IPS-15b (cell line): ENCODE results near the gene CEP112.
"Not testable (repeated sequence)": the region's sequence is repeated elsewhere in the genome, so short reads cannot be mapped to it uniquely, and the experiment has no call there.

Source experiments
- H3K27me3 ChIP-seq: one replicate; pipeline ENCODE4 v1.6.1; 2013; ENCODE audit warnings: low read length; ENCODE audit not compliant: control insufficient read depth, insufficient read depth
- H3K36me3 ChIP-seq: one replicate; pipeline ENCODE4 v1.6.1; 2013; ENCODE audit warnings: low read length; ENCODE audit not compliant: control insufficient read depth, insufficient read depth
- H3K4me1 ChIP-seq: one replicate; pipeline ENCODE4 v1.6.1; 2013; ENCODE audit warnings: mild to moderate bottlenecking, low read length; ENCODE audit not compliant: control insufficient read depth, insufficient read depth
- H3K4me3 ChIP-seq: one replicate; pipeline ENCODE4 v1.5.1; 2013; ENCODE audit warnings: low read depth, low read length
- H3K9ac ChIP-seq: one replicate; pipeline ENCODE4 v1.6.1; 2013; ENCODE audit warnings: low read depth, mild to moderate bottlenecking, low read length
- H3K9me3 ChIP-seq: one replicate; pipeline ENCODE4 v1.6.1; 2013; ENCODE audit warnings: mild to moderate bottlenecking, low read length; ENCODE audit not compliant: control insufficient read depth, insufficient read depth

Gene CEP112

DNA sequence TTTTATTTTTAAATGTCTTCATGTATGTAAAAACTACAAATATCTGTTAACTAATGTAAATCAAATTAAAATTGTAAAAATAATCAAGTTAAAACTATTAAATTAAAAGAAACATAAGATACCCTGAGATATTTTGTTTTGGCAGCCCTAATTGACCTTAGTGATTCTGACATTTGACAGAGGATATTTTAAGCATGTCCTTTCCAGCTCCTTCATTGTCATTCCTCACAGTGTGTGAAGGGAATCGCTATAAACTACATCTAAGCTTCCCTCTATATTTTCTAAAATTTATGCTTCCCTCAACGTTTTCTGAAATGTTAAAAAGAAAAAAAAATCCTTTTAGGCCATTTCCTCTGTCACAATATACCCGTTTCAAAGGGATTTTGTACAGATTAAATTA, 20.2 kb downstream of the CEP112 start:
- Histone ChIP-seq H3K36me3 (no peaks in the 10 kb centered on the region), H3K27me3 (no peaks in the 10 kb centered on the region), H3K4me3 (no peak overlapping the region), H3K9me3 (no peaks in the 10 kb centered on the region), H3K9ac (no peak overlapping the region), H3K4me1 (no peaks in the 10 kb centered on the region)

- Histone ChIP-seq H3K9me3 (no peaks in the 10 kb centered on the region), H3K27me3 (no peaks in the 10 kb centered on the region), H3K4me3 (no peak overlapping the region), H3K36me3 (no peaks in the 10 kb centered on the region), H3K9ac (no peak overlapping the region), H3K4me1 (no peaks in the 10 kb centered on the region)
These were observed 20.8 kb downstream of the CEP112 start for GRCh38 chr17:66171172-66171571.

- no peaks in the 10 kb centered on the region for H3K4me1 ChIP-seq
- no peaks in the 10 kb centered on the region for H3K36me3 ChIP-seq
- no peak overlapping the region for H3K9ac ChIP-seq
- H3K9me3 ChIP-seq = no peaks in the 10 kb centered on the region
- H3K27me3 ChIP-seq = no peaks in the 10 kb centered on the region
- no peak overlapping the region for H3K4me3 ChIP-seq
These were observed 22.1 kb downstream of the CEP112 start for GRCh38 chr17:66169839-66170238.

- no peaks in the 10 kb centered on the region for H3K27me3 ChIP-seq
- no peak overlapping the region for H3K9ac ChIP-seq
- H3K4me3 ChIP-seq = no peak overlapping the region
- H3K9me3 ChIP-seq = no peaks in the 10 kb centered on the region
- H3K36me3 ChIP-seq = no peaks in the 10 kb centered on the region
- no peaks in the 10 kb centered on the region for H3K4me1 ChIP-seq
These were observed 24.6 kb downstream of the CEP112 start for GRCh38 chr17:66167189-66167815.

GRCh38 chr17:66165537-66166123, 26.3 kb downstream of the CEP112 start:
- no peak overlapping the region for H3K4me3 ChIP-seq
- no peak overlapping the region for H3K9ac ChIP-seq
- H3K36me3 ChIP-seq = no peaks in the 10 kb centered on the region
- no peaks in the 10 kb centered on the region for H3K9me3 ChIP-seq
- no peaks in the 10 kb centered on the region for H3K4me1 ChIP-seq
- H3K27me3 ChIP-seq = no peaks in the 10 kb centered on the region

DNA sequence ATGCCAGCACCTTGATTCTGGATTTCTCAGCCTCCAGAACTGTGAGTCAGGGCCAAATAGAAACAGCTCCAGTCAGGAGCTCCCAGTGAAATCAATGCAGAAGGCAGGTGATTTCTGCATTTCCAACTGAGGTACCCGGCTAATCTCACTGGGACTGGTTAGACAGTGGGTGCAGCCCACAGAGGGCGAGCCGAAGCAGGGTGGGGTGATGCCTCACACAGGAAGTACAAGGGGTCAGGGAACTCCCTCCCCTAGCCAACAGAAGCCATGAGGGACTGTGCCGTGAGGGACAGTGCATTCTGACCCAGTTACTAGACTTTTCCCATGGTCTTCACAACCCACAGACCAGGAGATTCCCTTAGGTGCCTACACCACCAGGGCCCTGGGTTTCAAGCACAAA, 36.9 kb downstream of the CEP112 start:
- not testable (repeated sequence) for H3K36me3 ChIP-seq, H3K4me3 ChIP-seq, H3K9ac ChIP-seq, H3K9me3 ChIP-seq, H3K4me1 ChIP-seq, H3K27me3 ChIP-seq

- Histone ChIP-seq H3K9ac (no peak overlapping the region), H3K36me3 (no peaks in the 10 kb centered on the region), H3K4me1 (no peaks in the 10 kb centered on the region), H3K27me3 (no peaks in the 10 kb centered on the region), H3K9me3 (no peaks in the 10 kb centered on the region), H3K4me3 (no peak overlapping the region)
These were observed 39.2 kb downstream of the CEP112 start for GRCh38 chr17:66152756-66153155.

DNA sequence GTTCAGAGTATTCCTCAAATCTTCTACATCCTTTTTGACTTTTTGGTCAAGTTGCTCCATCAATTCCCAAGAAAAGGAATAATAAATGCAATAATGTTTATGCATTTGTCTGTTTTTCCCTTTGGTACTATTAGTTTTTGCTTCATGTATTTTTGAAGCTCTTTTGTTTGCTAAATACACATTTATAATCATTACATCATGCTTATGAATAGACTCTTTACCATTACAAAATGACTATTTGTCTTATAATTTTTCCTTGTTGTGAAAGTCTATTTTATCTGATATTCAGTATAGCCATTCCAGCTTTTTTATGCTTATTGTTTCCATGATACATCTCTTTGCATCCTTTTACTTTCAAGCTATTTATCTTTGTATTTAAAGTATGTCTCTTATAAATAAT, 41.2 kb downstream of the CEP112 start:
- Histone ChIP-seq H3K9ac (no peak overlapping the region), H3K36me3 (no peaks in the 10 kb centered on the region), H3K4me3 (no peak overlapping the region), H3K9me3 (no peaks in the 10 kb centered on the region), H3K4me1 (no peaks in the 10 kb centered on the region), H3K27me3 (no peaks in the 10 kb centered on the region)

GRCh38 chr17:66149562-66149961, 42.4 kb downstream of the CEP112 start:
- Histone ChIP-seq H3K4me1 (no peaks in the 10 kb centered on the region), H3K36me3 (no peaks in the 10 kb centered on the region), H3K9ac (no peak overlapping the region), H3K27me3 (no peaks in the 10 kb centered on the region), H3K9me3 (no peaks in the 10 kb centered on the region), H3K4me3 (no peak overlapping the region)

- H3K36me3 ChIP-seq = no peaks in the 10 kb centered on the region
- H3K27me3 ChIP-seq = no peaks in the 10 kb centered on the region
- no peaks in the 10 kb centered on the region for H3K9me3 ChIP-seq
- no peak overlapping the region for H3K4me3 ChIP-seq
- H3K4me1 ChIP-seq = no peaks in the 10 kb centered on the region
- H3K9ac ChIP-seq = no peak overlapping the region
These were observed 45.5 kb downstream of the CEP112 start for GRCh38 chr17:66146394-66146793.

GRCh38 chr17:66143657-66144282, 48.2 kb downstream of the CEP112 start:
- Histone ChIP-seq H3K9me3 (no peaks in the 10 kb centered on the region), H3K36me3 (no peaks in the 10 kb centered on the region), H3K4me3 (no peak overlapping the region), H3K4me1 (no peaks in the 10 kb centered on the region), H3K27me3 (no peaks in the 10 kb centered on the region), H3K9ac (no peak overlapping the region)

DNA sequence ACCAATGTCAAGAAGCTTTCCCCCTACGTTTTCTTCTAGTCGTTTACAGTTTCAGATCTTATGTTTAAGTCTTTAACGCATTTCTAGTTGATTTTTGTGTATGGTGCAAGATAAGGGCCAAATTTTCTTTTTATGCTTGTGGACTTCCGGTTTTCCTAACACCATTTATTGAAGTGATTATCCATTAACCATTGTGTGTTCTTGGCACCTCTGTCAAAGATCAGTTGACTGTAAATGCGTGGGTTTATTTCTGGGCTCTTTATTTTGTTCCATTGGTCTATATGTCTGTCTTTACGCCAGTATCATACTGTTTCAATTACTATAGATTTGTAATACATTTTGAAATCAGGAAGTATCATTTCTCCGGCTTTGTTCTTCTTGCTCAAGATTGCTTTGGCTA, 49.5 kb downstream of the CEP112 start:
- Histone ChIP-seq H3K27me3 (no peaks in the 10 kb centered on the region), H3K36me3 (no peaks in the 10 kb centered on the region), H3K4me1 (no peaks in the 10 kb centered on the region), H3K4me3 (no peak overlapping the region), H3K9ac (no peak overlapping the region), H3K9me3 (no peaks in the 10 kb centered on the region)
